Stimulated activated CD4-positive, alpha-beta T cell treated with anti-CD3 and anti-CD28 coated beads, Interleukin-2, amount 100 ng/mL, for 48 hours (primary cell): ENCODE measurements around the gene ADAMTS2.
A peak's percentile ranks its signal among the peaks of the same experiment; 100 is the strongest.
"Not testable (repeated sequence)": the region's sequence is repeated elsewhere in the genome, so short reads cannot be mapped to it uniquely, and the experiment has no call there.

Experiments used
- DNase-seq, 2 donors: peaks; one replicate each; pipeline ENCODE4 v3.0.0-alpha.2; 2020

ADAMTS2 gene

DNA sequence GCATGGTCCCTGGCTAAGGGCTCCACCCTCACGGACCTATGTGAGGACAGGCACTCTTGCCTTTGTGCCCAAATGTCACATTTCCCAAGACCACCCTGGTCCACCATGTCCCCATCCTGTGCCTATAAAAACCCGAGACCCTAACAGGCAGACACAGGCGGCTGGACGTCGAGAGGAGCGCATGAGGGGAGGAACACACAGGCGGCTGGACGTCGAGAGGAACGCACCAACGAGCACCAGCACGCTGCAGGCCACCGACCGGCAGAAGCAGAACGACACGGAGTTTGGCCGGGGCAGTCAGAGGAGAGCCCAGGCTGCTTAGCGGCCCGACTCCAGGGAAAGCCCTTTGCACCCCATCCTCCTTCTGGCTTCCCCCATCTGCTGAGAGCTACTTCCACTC, 119.9 kb downstream of the ADAMTS2 start:
- no peak for DNase-seq

DNA sequence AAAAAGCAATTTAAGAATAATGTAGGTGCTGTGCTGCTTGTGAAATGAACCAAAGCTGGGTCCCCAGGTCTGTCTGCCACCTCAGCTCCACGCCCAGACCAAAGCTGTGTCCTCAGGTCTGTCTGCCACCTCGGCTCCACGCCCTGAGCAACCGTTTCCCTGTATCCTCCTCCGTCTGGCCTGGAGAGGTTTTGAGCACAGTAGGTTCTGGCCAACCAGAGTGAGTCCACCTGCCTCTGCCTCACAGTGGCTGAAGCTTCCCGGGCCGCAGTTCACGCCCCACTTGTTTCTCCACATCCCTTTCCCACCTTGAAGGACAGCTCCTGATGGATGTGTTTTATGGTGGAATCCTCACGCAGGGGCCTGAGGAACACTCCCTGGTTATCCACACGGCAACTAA, 120.5 kb downstream of the ADAMTS2 start:
- DNase-seq: no peak

DNA sequence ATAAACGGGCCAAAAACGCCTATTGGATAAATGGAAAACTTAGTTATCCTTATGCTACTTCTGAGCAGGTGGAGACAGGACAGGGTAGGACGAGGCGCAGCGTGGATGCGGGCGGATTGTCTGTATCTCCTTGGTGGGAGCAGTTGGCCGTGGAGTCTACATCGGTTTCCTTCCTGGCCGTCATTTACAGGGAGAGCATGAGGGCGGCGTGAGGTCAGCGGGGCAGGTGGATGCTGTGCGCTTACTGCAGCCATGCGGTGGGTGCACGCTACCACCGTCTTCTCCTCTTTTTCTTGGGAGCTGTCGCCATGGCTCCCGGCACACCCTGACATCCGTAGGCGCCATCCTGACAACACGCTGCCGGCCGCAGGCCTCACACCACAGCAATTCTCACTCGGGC, 121.3 kb downstream of the ADAMTS2 start:
- DNase-seq: no peak

DNA sequence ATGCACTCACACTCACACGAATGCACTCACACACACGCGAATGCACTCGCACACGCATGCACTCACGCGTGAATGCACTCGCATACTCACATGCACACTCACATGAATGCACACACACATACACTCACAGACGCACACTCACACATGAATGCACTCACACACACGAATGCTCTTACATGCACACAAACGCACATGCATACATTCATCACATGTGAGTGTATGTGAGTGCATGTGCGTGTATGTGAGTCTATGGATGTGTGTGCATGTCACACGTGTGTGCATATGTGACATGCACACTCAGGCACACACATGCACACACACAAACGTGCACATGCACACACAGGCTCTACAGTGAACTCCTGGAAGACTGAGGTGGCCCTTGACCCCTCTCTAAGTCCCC, 121.7 kb downstream of the ADAMTS2 start:
- DNase-seq: no peak

- DNase-seq: no peak
Observed at GRCh38 chr5:179222246-179223017, 122.8 kb downstream of the ADAMTS2 start.

DNA sequence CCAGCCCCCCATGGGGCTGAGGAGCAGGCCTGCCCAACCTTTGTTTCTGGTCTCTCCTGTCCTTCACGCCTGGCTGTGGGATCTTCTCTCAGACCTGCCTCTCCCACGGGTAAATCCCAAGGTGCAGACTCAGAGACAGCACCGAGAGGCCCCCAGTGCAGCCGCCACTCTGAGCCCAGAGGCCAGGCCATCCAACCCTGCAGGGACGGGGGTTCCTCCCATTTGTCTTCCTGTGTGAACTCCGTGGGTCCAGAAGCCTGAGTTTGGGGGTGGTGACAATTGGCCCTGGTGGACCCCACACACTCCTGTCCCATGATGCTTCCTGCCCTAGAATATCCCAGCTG, 123.4 kb downstream of the ADAMTS2 start:
- DNase-seq: no peak

DNA sequence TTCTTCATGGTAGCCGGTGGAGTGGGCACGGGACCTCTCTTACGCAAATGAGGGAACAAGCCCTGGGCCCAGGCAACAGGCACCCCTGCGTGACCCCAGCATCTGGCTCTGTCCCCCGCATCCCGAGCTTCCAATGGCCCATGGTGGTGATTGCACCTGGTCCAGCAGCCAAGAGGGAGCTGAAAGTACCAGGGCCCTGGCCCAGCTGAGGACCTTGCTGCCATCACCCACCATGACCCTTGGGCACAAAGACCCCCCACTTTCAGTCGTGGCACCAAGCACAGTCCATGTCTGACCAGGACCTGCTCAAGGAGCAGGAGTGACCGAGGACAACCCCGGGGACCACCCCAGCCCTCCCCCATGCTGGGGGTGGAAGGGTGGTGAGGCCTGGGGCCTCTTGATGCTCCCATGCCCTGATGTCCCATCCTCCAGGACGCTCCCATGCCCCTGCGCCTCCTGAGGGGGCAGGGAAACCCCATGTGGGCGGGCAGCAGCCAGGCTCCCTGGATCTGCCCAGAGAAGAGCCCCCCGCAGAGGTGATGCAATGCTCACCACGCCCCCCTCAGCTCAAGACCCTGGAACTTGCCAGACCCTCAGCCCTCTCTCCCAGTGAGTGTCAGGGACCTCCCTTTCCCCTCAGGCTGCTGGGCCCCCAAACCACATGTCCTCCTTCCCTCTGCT, 123.9 kb downstream of the ADAMTS2 start:
- no peak for DNase-seq

GRCh38 chr5:179220716-179221115, 124.5 kb downstream of the ADAMTS2 start:
- DNase-seq: no peak

DNA sequence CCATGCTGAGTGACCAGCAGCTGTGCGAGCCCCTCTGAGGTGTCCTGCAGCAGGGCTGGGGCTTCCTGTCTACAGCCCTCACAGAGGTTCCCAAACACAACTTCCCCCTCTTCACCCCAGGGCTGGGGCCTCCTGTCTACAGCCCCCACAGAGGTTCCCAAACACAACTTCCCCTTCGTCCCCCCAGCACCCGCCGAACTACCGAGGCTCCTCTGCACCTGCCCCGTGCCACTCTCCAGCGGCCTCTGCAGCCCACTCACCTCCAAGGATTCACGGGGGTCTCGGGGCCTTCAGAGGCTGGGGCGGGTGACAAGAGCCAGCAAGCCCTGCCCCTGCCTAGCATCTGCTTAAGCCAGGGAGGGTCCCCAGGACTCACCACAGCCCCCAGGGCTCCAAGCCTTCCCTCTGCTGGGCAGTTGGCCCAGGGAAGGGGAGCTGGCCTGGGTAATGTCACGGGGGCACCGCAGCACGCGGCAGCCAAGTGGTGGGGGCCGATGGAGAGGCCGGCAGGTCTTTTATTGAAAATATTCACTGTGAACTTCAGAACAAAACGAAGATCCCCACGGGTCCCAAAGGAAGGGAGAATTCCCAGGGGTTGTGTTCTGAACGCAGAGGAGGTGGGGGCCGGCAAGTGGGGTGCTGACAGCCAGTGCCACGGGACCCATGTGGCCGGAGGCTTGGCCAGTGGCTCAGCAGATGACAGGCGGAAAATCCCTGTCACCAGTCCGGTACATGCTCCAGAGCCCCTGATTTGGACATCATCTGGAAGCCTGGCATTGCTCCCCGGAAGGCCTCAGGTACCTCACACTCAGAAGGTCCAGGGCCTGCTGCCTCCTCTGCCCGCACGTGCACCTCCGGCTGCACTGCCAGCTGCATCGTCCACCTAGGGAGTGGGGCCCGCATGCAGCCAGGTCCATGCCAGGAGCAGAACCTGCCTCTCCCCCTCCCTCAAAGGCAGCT, 125.3 kb downstream of the ADAMTS2 start:
- no peak for DNase-seq

- no peak for DNase-seq
Observed at GRCh38 chr5:179218943-179219330, 126.3 kb downstream of the ADAMTS2 start.

- no peak for DNase-seq
Observed at GRCh38 chr5:179217956-179218942, 127.0 kb downstream of the ADAMTS2 start.

- no peak for DNase-seq
Observed at GRCh38 chr5:179217356-179217755, 127.9 kb downstream of the ADAMTS2 start.

- not testable (repeated sequence) for DNase-seq
Observed at GRCh38 chr5:179216381-179216780, 128.9 kb downstream of the ADAMTS2 start.

DNA sequence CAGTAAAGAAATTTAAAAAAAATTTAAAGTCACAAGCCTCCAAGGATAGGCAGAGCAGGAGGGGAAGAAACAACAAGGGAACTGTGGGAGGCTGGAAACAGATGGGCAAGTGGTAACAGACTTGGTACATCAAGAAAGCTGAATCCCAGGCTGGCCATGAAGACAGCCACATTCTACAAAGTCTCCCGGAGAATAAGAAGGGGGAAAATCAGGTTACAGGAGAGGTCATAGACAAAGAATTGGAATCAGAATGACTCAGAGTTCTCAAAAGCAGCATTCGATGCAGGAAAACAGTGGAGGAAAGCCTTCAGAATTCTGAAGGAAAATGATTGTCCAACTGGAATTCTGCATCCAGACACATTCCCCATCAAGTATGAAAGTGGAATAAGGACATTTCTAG, 129.7 kb downstream of the ADAMTS2 start:
- no peak for DNase-seq

DNA sequence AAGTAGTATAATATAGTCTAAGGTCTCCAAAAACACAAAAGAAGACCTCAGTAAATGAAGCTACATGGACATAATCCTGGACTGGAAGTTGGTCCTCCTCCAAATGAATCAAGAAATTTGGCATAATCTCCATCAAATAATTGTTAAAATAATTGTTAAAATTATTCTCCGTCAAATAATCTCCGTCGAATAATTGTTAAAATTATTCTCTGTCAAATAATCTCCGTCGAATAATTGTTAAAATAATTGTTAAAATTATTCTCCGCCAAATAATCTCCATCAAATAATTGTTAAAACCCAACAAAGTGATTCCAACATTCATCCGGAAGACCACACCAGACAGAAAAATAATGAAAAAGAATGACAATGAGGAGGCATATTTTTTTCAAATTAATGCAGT, 130.6 kb downstream of the ADAMTS2 start:
- DNase-seq: no peak

GRCh38 chr5:179212870-179213269, 132.4 kb downstream of the ADAMTS2 start:
- peak in 1 of 2 donors; percentile 2 for DNase-seq

DNA sequence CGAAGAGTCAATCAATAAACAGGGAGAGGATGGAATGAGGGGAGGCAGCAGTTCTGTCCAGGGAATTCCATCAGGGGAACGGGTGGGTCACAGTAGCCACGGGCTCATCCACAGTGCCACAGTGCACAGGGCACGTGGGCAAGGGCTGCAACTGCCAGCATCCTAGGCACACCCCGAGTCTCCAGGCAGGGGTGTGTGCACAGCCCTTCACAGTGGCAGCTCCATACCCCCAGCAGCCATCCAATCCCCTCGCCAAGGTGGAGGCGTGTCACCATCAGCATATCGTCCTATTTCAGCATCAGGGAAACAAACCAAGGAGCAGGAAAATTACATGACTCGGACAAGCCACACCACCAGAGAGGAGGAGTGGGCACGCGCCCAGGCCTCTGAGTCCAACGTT, 133.6 kb downstream of the ADAMTS2 start:
- no peak for DNase-seq

GRCh38 chr5:179211068-179211467, 134.2 kb downstream of the ADAMTS2 start:
- DNase-seq: no peak

- DNase-seq: no peak
Observed at GRCh38 chr5:179210478-179210877, 134.8 kb downstream of the ADAMTS2 start.

GRCh38 chr5:179209359-179210150, 135.7 kb downstream of the ADAMTS2 start:
- no peak for DNase-seq

- no peak for DNase-seq
Observed at GRCh38 chr5:179208706-179209358, 136.4 kb downstream of the ADAMTS2 start.
